Stimulated activated CD8-positive, alpha-beta memory T cell treated with anti-CD3 and anti-CD28 coated beads, Interleukin-15, amount 100 ng/mL, for 48 hours (primary cell): ENCODE measurements around the gene AUH.
A peak's percentile ranks its signal among the peaks of the same experiment; 100 is the strongest.
"Not testable (repeated sequence)": the region's sequence is repeated elsewhere in the genome, so short reads cannot be mapped to it uniquely, and the experiment has no call there.

Source experiments
- DNase-seq, 2 donors: peaks; one replicate each; pipeline ENCODE4 v3.0.0-alpha.2; 2020; ENCODE audit warnings: low read depth in 2 of 2

AUH gene

GRCh38 chr9:91361291-91362050 is at the start of gene AUH:
AUH (minus strand) TSS chr9:91361918; CDS start chr9:91361889, 29 bp downstream.
- peak; percentile 79 to 83 for DNase-seq

GRCh38 chr9:91411096-91411771 is 49.5 kb upstream of the AUH start:
- DNase-seq = no peak

GRCh38 chr9:91410161-91410560 is 48.4 kb upstream of the AUH start:
- DNase-seq = no peak

- DNase-seq = no peak
Measured at GRCh38 chr9:91408475-91408874, 46.8 kb upstream of the AUH start.

GRCh38 chr9:91407580-91408318 is 46.0 kb upstream of the AUH start:
- no peak for DNase-seq

- DNase-seq = no peak
Measured at GRCh38 chr9:91405343-91406077, 43.8 kb upstream of the AUH start.

GRCh38 chr9:91403665-91404543 is 42.2 kb upstream of the AUH start:
- DNase-seq = no peak

GRCh38 chr9:91398926-91399325 is 37.2 kb upstream of the AUH start:
- no peak for DNase-seq

- no peak for DNase-seq
Measured at GRCh38 chr9:91395553-91396471, 34.1 kb upstream of the AUH start.

- no peak for DNase-seq
Measured at GRCh38 chr9:91395106-91395552, 33.4 kb upstream of the AUH start.

GRCh38 chr9:91393826-91394225 is 32.1 kb upstream of the AUH start:
- no peak for DNase-seq

GRCh38 chr9:91392435-91392834 is 30.7 kb upstream of the AUH start:
- DNase-seq = no peak

- DNase-seq = no peak
Measured at GRCh38 chr9:91391818-91392217, 30.1 kb upstream of the AUH start.

- no peak for DNase-seq
Measured at GRCh38 chr9:91391412-91391811, 29.7 kb upstream of the AUH start.

GRCh38 chr9:91389686-91390085 is 28.0 kb upstream of the AUH start:
- DNase-seq = not testable (repeated sequence)

GRCh38 chr9:91386765-91387164 is 25.0 kb upstream of the AUH start:
- DNase-seq = no peak

GRCh38 chr9:91384954-91385353 is 23.2 kb upstream of the AUH start:
- DNase-seq = no peak

- no peak for DNase-seq
Measured at GRCh38 chr9:91383577-91383976, 21.9 kb upstream of the AUH start.

GRCh38 chr9:91382298-91382697 is 20.6 kb upstream of the AUH start:
- DNase-seq = no peak

GRCh38 chr9:91379426-91379825 is 17.7 kb upstream of the AUH start:
- DNase-seq = no peak
